Panc1 (cell line): ENCODE measurements around the gene TFDP1. TPM values are rescaled to one million over a fixed set of nuclear protein-coding genes. Genes with fewer than 3 reads are reported as not detected.

Source experiments
- ATAC-seq: fragments of 200-7000 bp; cut with Tn5 transposase; 2 replicates; pipeline ENCODE4 v1.9.1; 2020; ENCODE audit warnings: mild to moderate bottlenecking, moderate library complexity
- BruUV-seq: library from RNA; stranded (reverse); fragments of 400-500 nt; replicated peaks from 2 replicates; lab custom pipeline; 2021; lab: Mats Ljungman, UMichigan
- CTCF ChIA-PET: fragments of 300-600 bp; sonication (Branson Sonifier 250); formaldehyde crosslinking; loops from one replicate; lab custom pipeline; 2022; ENCODE audit warnings: antibody characterized with exemption; lab: Charles Lee
- POLR2A ChIA-PET: fragments of 300-600 bp; sonication (Branson Sonifier 250); formaldehyde crosslinking; loops from one replicate; lab custom pipeline; 2022; ENCODE audit warnings: antibody characterized with exemption; lab: Charles Lee
- DNase-seq: peaks from one replicate; pipeline ENCODE4 v3.0.0-alpha.2; 2010; ENCODE audit warnings: low read depth, low spot score
- H3K27ac ChIP-seq: 2 replicates; pipeline ENCODE4 v1.5.1; 2011; ENCODE audit warnings: mild to moderate bottlenecking, low read length, inconsistent platforms
- H3K27me3 ChIP-seq: fragments of 200-500 bp; sonication (Bioruptor generic); 2 replicates; pipeline ENCODE4 v1.6.0; 2014; ENCODE audit warnings: low read length, inconsistent platforms; ENCODE audit not compliant: control insufficient read depth, insufficient read depth
- H3K36me3 ChIP-seq: fragments of 200-500 bp; sonication (Bioruptor generic); 2 replicates; pipeline ENCODE4 v1.5.1; 2014; ENCODE audit warnings: inconsistent platforms, mild to moderate bottlenecking, low read length, moderate library complexity; ENCODE audit not compliant: control insufficient read depth, insufficient read depth
- H3K4me1 ChIP-seq: 2 replicates; pipeline ENCODE4 v1.5.1; 2011; ENCODE audit warnings: inconsistent platforms, mild to moderate bottlenecking, low read length, moderate library complexity; ENCODE audit not compliant: control insufficient read depth, insufficient read depth
- H3K4me3 ChIP-seq, 2 experiments: 2 replicates each; pipeline ENCODE4 v1.5.1; 2011 to 2012; ENCODE audit warnings: low read depth in 2 of 2, low read length in 2 of 2, mild to moderate bottlenecking in 2 of 2, inconsistent platforms in 1 of 2, moderate library complexity in 1 of 2
- H3K9me3 ChIP-seq: fragments of 200-500 bp; sonication (Bioruptor generic); 2 replicates; pipeline ENCODE4 v1.5.1; 2014; ENCODE audit warnings: low read depth, mild to moderate bottlenecking, inconsistent platforms, low read length, moderate library complexity; ENCODE audit not compliant: control insufficient read depth, insufficient read depth
- POLR2AphosphoS5 ChIP-seq: IDR thresholded peaks from 2 replicates; pipeline ENCODE4 v1.6.1; 2012; ENCODE audit warnings: mild to moderate bottlenecking, low read depth, low read length, moderate library complexity
- SIN3A ChIP-seq: IDR thresholded peaks from 2 replicates; pipeline ENCODE4 v1.6.1; 2012; ENCODE audit warnings: low read depth, mild to moderate bottlenecking, low read length, moderate library complexity, borderline replicate concordance; ENCODE audit not compliant: insufficient read depth
- TCF7L2 ChIP-seq: IDR thresholded peaks from 2 replicates; pipeline ENCODE4 v1.6.1; 2011; ENCODE audit warnings: mild to moderate bottlenecking, low read depth, low read length, inconsistent platforms
- in situ Hi-C: cut with HindIII; loops from 2 replicates; pipeline ENCODE4 v1.10.0; 2016; ENCODE audit warnings: low sequenced_read_pairs, low pct_unique_long_range_greater_than_20kb
- intact Hi-C: fragments of 100-400 bp; cut with micrococcal nuclease; formaldehyde crosslinking; loops from one replicate; pipeline ENCODE4 v1.10.0; 2022; ENCODE audit not compliant: unreplicated experiment
- total RNA-seq: library from RNA; stranded (reverse); gene quantifications from one replicate; pipeline ENCODE4 v1.2.1, GENCODE V29; 2021; ENCODE audit not compliant: unreplicated experiment
- TF ChIP-seq, protein P1 (sequence below): fragments of 450-650 bp; IDR thresholded peaks from 2 replicates; pipeline ENCODE4 v1.5.1; 2017; ENCODE audit warnings: mild to moderate bottlenecking
- TF ChIP-seq, protein P2 (sequence below), 2 experiments: IDR thresholded peaks; 2 replicates each; pipeline ENCODE4 v1.6.1; 2011 to 2012; ENCODE audit warnings: low read depth in 2 of 2, control low read depth in 1 of 2, low read length in 1 of 2, mild to moderate bottlenecking in 1 of 2, moderate library complexity in 1 of 2; ENCODE audit not compliant: insufficient read depth in 1 of 2

The TFDP1 gene
- total RNA-seq, 1 experiment from 2014 or later = 91.6 TPM

DNA sequence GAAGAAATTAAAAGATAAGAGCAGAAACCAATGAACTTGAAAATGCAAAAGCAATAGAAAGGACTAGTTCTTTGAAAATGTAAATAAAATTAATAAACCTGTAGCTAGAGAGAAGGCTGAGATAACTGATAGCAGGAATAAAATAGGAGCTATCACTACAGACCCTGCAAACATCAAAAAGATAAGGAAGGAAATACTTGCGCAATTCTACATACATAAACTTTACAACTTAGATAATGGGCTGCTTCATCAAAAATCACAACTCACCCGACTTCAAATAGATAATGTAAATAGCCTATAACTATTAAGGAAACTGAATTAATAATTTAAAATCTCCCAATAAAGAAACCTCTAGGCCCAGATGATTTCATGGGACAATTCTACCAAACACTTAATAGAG is 77.0 kb downstream of the TFDP1 start:
- no peak for DNase-seq
- BruUV-seq = no TSS peak
- no peak for ATAC-seq
- POLR2A ChIA-PET = no interaction called here
- CTCF ChIA-PET = no interaction called here
- H3K4me1 ChIP-seq = no peaks in the 10 kb centered on the region
- in situ Hi-C loops (no loop called here), intact Hi-C loops (no loop called here)
- TF ChIP-seq, protein P1, sequence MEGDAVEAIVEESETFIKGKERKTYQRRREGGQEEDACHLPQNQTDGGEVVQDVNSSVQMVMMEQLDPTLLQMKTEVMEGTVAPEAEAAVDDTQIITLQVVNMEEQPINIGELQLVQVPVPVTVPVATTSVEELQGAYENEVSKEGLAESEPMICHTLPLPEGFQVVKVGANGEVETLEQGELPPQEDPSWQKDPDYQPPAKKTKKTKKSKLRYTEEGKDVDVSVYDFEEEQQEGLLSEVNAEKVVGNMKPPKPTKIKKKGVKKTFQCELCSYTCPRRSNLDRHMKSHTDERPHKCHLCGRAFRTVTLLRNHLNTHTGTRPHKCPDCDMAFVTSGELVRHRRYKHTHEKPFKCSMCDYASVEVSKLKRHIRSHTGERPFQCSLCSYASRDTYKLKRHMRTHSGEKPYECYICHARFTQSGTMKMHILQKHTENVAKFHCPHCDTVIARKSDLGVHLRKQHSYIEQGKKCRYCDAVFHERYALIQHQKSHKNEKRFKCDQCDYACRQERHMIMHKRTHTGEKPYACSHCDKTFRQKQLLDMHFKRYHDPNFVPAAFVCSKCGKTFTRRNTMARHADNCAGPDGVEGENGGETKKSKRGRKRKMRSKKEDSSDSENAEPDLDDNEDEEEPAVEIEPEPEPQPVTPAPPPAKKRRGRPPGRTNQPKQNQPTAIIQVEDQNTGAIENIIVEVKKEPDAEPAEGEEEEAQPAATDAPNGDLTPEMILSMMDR = no peak
- no peak for TF ChIP-seq SIN3A
- no peaks in the 10 kb centered on the region for H3K9me3 ChIP-seq
- H3K27ac ChIP-seq = no peak overlapping the region
- H3K4me3 ChIP-seq = no peak overlapping the region
- H3K36me3 ChIP-seq = no peaks in the 10 kb centered on the region
- no peaks in the 10 kb centered on the region for H3K27me3 ChIP-seq

DNA sequence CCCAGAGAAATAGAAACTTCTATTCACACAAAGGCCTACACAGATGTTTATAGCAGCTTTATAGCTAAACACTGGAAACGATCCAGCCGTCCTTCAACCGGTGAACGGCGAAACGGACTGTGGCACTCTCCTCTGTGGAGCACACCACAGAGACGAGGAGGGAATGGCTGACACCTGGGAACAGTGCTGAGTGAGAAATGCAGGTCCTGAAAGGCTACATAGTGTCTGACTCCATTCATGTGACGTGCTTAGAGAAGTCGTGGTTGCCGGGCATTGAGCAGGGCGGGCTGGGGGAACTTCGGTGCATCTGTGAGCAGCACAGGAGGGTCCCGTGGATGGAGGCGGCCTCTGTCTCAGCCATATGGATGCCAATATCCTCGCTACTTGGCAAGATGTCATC is 79.4 kb downstream of the TFDP1 start:
- in situ Hi-C loops (no loop called here), intact Hi-C loops (no loop called here)
- Histone ChIP-seq H3K4me3 (no peak overlapping the region), H3K36me3 (no peaks in the 10 kb centered on the region), H3K9me3 (no peaks in the 10 kb centered on the region), H3K4me1 (no peaks in the 10 kb centered on the region), H3K27ac (no peak overlapping the region), H3K27me3 (no peaks in the 10 kb centered on the region)
- BruUV-seq = no TSS peak
- DNase-seq = no peak
- TF ChIP-seq, protein P2, sequence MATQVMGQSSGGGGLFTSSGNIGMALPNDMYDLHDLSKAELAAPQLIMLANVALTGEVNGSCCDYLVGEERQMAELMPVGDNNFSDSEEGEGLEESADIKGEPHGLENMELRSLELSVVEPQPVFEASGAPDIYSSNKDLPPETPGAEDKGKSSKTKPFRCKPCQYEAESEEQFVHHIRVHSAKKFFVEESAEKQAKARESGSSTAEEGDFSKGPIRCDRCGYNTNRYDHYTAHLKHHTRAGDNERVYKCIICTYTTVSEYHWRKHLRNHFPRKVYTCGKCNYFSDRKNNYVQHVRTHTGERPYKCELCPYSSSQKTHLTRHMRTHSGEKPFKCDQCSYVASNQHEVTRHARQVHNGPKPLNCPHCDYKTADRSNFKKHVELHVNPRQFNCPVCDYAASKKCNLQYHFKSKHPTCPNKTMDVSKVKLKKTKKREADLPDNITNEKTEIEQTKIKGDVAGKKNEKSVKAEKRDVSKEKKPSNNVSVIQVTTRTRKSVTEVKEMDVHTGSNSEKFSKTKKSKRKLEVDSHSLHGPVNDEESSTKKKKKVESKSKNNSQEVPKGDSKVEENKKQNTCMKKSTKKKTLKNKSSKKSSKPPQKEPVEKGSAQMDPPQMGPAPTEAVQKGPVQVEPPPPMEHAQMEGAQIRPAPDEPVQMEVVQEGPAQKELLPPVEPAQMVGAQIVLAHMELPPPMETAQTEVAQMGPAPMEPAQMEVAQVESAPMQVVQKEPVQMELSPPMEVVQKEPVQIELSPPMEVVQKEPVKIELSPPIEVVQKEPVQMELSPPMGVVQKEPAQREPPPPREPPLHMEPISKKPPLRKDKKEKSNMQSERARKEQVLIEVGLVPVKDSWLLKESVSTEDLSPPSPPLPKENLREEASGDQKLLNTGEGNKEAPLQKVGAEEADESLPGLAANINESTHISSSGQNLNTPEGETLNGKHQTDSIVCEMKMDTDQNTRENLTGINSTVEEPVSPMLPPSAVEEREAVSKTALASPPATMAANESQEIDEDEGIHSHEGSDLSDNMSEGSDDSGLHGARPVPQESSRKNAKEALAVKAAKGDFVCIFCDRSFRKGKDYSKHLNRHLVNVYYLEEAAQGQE (IDR thresholded peaks at IDR 0.05; ENCODE audit: insufficient read depth in 1 of 2, low read depth in 2 of 2, low read length in 1 of 2) = no peak
- TF ChIP-seq TCF7L2 = no peak
- no peak for TF ChIP-seq POLR2AphosphoS5
- TF ChIP-seq, protein P1 = no peak
- TF ChIP-seq SIN3A = no peak
- POLR2A ChIA-PET = no interaction called here
- no peak for ATAC-seq
- CTCF ChIA-PET = no interaction called here
